Mucosa of stomach (tissue), 1 donor: Measurements from ENCODE around the gene SBK3.
"Not testable (repeated sequence)": the region's sequence is repeated elsewhere in the genome, so short reads cannot be mapped to it uniquely, and the experiment has no call there.

Experiments used
- H3K27me3 ChIP-seq: one replicate; pipeline ENCODE4 v1.7.0; 2013; ENCODE audit warnings: mild to moderate bottlenecking, low read length; ENCODE audit not compliant: control insufficient read depth, insufficient read depth
- H3K36me3 ChIP-seq: one replicate; pipeline ENCODE4 v1.7.0; 2013; ENCODE audit warnings: low read length; ENCODE audit not compliant: control insufficient read depth, insufficient read depth
- H3K4me1 ChIP-seq: one replicate; pipeline ENCODE4 v1.7.0; 2013; ENCODE audit warnings: mild to moderate bottlenecking, low read length; ENCODE audit not compliant: control insufficient read depth, insufficient read depth
- H3K4me3 ChIP-seq: one replicate; pipeline ENCODE4 v1.7.0; 2013; ENCODE audit warnings: low read length
- H3K9ac ChIP-seq: one replicate; pipeline ENCODE4 v1.7.0; 2013; ENCODE audit warnings: mild to moderate bottlenecking, low read length, moderate library complexity
- H3K9me3 ChIP-seq: one replicate; pipeline ENCODE4 v1.7.0; 2013; ENCODE audit warnings: mild to moderate bottlenecking, low read length, moderate library complexity; ENCODE audit not compliant: control insufficient read depth
- donor health status: Pancreatic carcinoma.

SBK3 gene

DNA sequence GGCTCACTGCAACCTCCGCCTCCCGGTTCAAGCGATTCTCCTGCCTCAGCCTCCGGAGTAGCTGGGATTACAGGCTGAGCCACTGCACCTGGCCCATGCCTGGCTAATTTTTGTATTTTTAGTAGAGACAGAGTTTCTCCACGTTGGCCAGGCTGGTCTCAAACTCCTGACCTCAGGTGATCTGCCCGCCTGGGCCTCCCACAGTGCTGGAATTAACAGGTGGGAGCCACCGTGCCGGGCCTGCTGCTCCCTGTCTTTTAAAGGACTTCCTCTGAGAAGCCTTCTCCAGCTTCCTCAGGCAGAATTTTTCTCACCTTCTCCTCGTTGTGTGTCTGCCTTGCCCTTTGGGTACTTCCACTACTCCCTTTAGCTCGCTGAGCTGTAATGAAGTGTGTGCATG lies 48.5 kb downstream of the SBK3 start:
- H3K9ac ChIP-seq, H3K4me1 ChIP-seq, H3K9me3 ChIP-seq, H3K36me3 ChIP-seq, H3K27me3 ChIP-seq, H3K4me3 ChIP-seq: not testable (repeated sequence)

DNA sequence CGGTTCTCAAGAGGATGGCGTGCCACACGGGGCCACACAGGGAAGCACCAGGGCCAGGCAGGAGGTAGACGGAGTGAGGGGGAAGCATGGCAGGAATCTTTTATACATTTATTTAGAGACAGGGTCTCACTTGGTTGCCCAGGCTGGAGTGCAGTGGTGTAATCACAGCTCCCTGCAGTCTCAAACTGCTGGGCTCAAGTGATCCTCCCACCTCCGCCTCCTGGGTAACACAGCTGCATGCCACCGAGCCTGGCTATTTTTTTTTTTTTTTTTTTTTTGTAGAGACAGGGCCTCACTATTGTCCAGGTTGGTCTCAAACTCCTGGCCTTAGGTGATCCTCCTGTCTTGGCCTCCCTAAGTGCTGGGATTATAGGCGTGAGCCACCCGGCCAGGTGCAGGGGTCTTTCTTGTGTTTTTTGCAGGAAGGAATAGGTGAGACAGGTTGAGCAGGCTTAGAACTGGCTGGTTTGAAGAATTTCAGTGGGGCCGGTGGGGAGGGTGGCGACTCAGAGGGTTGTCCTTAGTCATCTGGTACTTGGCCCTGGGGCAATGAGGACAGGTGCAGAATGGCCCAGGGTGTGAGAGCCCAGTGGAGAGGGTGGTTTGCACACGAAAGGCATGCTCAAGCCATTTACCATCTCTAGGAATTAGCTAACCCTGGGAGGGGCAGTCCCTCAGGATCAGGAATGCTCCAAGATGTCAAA lies 49.5 kb downstream of the SBK3 start:
- no peak overlapping the region for H3K9ac ChIP-seq
- peaks cover 5% of the 10 kb centered on the region for H3K4me1 ChIP-seq

DNA sequence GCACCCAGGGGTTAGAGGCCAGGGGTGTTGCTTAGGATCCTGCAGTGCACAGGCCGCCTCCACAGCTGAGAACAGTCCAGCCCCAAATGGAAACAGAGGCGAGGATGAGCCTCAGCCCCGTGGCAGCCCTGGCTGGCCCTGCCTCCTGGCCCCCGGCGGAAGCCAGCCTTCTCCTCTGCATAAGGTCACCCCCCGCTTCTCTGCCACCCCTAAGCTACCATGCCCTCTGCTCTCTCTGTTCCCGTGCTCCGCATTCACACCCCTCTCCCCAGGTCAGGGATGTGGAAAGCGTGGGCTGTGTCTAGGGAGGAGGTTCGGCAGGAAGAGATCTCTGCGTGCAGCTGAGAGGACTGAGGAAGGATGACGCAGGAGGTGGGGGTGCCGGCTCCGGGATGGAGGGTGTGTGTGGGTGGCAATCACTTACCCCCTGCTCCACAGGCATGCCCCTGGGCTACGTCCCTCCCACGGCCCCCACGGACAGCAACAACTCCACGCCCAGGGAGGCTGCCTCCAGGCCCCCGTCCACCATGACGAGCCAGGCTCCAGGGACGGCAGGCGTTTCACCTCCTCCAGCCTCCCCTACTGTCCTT lies 51.1 kb downstream of the SBK3 start:
- H3K9me3 ChIP-seq = no peaks in the 10 kb centered on the region
- no peaks in the 10 kb centered on the region for H3K36me3 ChIP-seq
- no peak overlapping the region for H3K4me3 ChIP-seq
- no peak overlapping the region for H3K9ac ChIP-seq
- peaks cover 5% of the 10 kb centered on the region for H3K4me1 ChIP-seq
- H3K27me3 ChIP-seq = peaks cover 11% of the 10 kb centered on the region

More for the DNA sequence above, 49.5 kb downstream of the SBK3 start:
- H3K27me3 ChIP-seq = peaks cover 11% of the 10 kb centered on the region
- H3K36me3 ChIP-seq = no peaks in the 10 kb centered on the region
- H3K9me3 ChIP-seq = no peaks in the 10 kb centered on the region
- no peak overlapping the region for H3K4me3 ChIP-seq

DNA sequence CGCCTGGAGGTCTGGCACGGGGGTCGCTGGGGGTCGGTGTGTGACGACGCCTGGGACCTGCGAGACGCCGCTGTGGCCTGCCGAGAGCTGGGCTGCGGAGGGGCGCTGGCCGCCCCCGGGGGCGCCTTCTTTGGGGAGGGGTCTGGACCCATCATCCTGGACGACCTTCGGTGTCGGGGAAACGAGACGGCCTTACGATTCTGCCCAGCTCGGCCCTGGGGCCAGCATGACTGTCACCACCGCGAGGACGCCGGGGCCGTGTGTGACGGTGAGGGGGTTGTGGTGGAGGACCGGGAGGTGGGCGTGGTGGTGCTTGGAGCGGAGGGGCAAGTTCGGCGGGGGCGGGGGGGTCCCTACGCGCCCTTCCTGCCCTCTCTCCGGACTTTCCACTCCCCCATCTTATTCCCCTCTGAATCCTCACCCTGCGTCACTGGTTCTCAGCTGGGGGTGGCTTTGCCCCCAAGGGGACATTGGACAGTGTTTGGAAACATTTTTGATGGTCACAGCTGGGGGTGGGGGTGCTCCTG lies 51.6 kb downstream of the SBK3 start:
- no peaks in the 10 kb centered on the region for H3K9me3 ChIP-seq
- H3K4me3 ChIP-seq = no peak overlapping the region
- peaks cover 11% of the 10 kb centered on the region for H3K27me3 ChIP-seq
- H3K4me1 ChIP-seq = peaks cover 5% of the 10 kb centered on the region
- H3K9ac ChIP-seq = no peak overlapping the region
- no peaks in the 10 kb centered on the region for H3K36me3 ChIP-seq

DNA sequence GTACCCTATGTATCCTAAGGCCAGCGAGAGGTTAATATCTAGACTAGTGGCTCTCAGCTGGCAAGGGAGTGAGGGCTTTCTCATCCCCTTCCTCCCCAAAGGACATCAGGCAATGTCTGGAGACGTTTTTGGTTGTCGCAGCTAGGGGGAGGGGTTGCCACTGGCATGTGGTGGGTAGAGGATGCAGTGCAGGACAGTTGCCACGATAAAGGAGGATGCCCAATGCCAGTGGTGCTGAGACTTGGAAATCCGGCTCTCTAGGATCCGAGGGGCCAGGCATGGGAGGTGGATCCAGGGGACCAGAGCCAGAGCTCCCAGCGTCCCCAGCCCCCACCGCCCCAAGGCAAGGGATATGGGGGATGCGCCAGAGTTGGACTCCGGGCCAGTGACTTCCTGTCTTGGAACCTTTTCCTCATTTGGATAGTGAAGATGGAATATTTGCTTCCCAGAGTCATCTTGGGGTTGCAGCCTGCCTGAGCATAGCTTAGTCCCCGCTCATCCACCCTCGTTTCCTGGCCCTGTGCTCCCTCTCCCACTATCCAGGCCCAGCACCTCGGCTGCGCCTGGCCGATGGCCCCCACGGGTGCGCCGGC lies 52.2 kb downstream of the SBK3 start:
- Histone ChIP-seq H3K27me3 (peaks cover 11% of the 10 kb centered on the region), H3K36me3 (no peaks in the 10 kb centered on the region), H3K9me3 (no peaks in the 10 kb centered on the region), H3K9ac (no peak overlapping the region), H3K4me3 (no peak overlapping the region), H3K4me1 (peaks cover 8% of the 10 kb centered on the region)

DNA sequence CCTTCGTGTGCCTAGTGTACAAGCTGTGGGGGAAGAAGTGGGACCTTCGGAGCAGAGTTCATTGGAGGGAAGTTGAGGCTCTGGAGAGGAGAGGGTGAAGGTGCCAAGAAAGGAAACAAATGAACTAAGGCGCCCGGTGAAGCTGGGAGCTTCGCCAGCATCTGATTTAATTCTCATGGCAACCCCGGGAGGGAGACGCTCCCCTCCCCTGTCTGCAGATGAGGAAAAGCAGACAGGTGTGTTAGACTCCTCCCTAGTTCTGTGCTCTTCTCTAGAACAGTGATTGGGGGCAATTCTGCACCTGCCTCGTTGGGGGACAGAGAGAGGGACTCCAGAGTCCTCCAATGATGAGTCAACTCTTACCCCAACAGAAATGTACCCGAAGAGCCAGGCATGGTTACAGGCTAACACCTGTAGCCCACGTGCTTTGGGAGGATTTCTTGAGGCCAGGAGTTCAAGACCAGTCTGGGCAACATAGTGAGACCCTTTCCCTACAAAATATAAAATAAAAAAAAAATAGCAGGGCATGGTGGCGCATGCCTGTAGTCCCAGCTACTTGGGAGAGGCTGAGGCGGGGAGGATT lies 52.9 kb downstream of the SBK3 start:
- Histone ChIP-seq H3K36me3 (no peaks in the 10 kb centered on the region), H3K27me3 (peaks cover 11% of the 10 kb centered on the region), H3K9me3 (no peaks in the 10 kb centered on the region), H3K4me3 (no peak overlapping the region), H3K9ac (no peak overlapping the region), H3K4me1 (peaks cover 13% of the 10 kb centered on the region)

DNA sequence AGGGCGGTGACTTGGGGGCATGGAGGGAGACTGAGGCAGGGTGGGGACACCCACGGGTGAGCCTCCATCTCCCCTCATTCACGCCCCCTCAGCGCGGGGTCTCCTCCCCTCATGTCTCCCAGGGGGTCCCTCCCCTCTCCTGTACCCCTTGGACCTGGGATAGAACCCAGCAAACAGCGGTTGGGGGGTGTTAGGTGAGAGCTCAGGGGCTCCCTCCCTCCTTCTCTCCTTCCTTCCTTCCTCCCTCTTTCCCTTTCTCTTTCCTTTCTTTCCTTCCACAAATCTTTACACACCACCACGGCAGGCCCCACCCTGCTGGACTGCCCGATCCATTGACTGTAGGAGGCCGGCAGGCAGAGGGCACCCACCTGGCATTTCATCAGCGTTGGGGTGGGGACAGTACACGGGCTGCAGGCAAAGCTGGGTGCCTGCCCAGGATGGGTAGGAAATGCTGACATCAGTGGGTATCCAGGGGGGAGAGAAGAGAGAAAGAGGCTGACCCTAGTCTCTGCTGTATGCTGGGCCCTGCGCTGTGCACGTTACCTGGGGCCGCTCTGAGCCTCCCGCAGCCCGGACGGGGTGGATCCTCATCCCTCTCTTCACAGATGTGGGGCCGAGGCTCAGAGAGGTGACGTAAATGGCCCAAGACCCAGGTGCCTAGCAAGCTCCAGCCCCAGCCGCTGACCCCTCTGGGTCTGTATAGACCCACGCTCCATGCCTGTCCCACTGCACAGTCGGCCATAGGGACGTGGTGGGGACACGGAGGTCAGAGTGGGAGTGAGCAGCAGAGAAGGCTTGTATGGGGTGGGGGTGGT lies 53.6 kb downstream of the SBK3 start:
- Histone ChIP-seq H3K4me3 (no peak overlapping the region), H3K4me1 (peaks cover 19% of the 10 kb centered on the region), H3K27me3 (peaks cover 11% of the 10 kb centered on the region), H3K36me3 (no peaks in the 10 kb centered on the region), H3K9me3 (no peaks in the 10 kb centered on the region), H3K9ac (no peak overlapping the region)
